ENCODE results near the gene MYO1B.

DNA sequence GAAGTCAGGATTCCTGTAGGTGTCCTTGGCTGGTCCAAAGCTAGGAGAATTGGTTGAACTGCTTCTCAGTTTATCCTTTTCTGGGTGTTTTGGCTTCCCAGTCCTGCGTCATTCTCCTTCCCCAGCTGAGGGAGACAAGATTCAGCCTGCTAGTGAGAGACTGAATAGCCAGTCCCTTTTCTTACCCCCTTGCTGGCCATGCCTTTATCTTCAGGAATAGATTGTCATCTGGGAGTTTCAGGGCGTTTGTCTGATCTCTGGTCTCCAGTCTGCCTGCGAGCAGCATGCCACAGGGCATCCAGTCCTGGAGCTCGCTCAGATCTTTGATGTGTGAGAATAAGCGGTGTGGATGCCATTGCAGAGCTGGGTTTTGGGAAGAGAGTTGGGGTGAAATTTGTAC lies 5.8 kb downstream of the MYO1B start:
- TF ChIP-seq CTCF (conservative IDR thresholded peaks at IDR 0.05 in 1 of 2, IDR thresholded peaks at IDR 0.05 in 1 of 2; ENCODE audit: extremely low read depth in 1 of 2, insufficient read depth in 1 of 2, low read depth in 1 of 2, low read length in 2 of 2) (no peak), EZH2 (IDR thresholded peaks at IDR 0.05; ENCODE audit: borderline replicate concordance, low read length) (no peak)
